CD4-positive, alpha-beta memory T cell (primary cell): Measurements from ENCODE around the gene OR6A2. TPM values are rescaled to one million over a fixed set of nuclear protein-coding genes. Genes with fewer than 3 reads are reported as not detected.

Experiments used
- CTCF ChIA-PET: fragments of 350-600 bp; sonication (Branson Sonifier 250); formaldehyde crosslinking; loops from one replicate; lab custom pipeline; 2021; ENCODE audit warnings: inconsistent platforms; ENCODE audit not compliant: partially characterized antibody; lab: Charles Lee
- POLR2A ChIA-PET: fragments of 350-600 bp; sonication (Branson Sonifier 250); formaldehyde crosslinking; loops from one replicate; lab custom pipeline; 2021; ENCODE audit not compliant: partially characterized antibody; lab: Charles Lee
- DNase-seq, 5 donors: peaks; one replicate each; pipeline versions ENCODE4 v3.0.0 to v3.0.0-alpha.2; 2020 to 2022; ENCODE audit warnings: mixed read lengths in 1 of 5
- H3K27ac ChIP-seq: one replicate; pipeline ENCODE4 v1.7.0; 2013; ENCODE audit warnings: low read depth, low read length
- H3K27me3 ChIP-seq: 2 replicates; pipeline ENCODE4 v1.7.0; 2013; ENCODE audit warnings: mild to moderate bottlenecking, low read length, moderate library complexity; ENCODE audit not compliant: insufficient read depth
- H3K36me3 ChIP-seq: 2 replicates; pipeline ENCODE4 v1.7.0; 2013; ENCODE audit warnings: mild to moderate bottlenecking, low read length, moderate library complexity; ENCODE audit not compliant: insufficient read depth
- H3K4me1 ChIP-seq: 2 replicates; pipeline ENCODE4 v1.7.0; 2013; ENCODE audit warnings: mild to moderate bottlenecking, low read length, moderate library complexity; ENCODE audit not compliant: insufficient read depth
- H3K4me3 ChIP-seq, 2 donors: one replicate each; pipeline ENCODE4 v1.7.0; 2013; ENCODE audit warnings: low read length in 2 of 2, mild to moderate bottlenecking in 1 of 2
- H3K9me3 ChIP-seq, 2 donors: one replicate each; pipeline ENCODE4 v1.7.0; 2013; ENCODE audit warnings: low read length in 2 of 2, control low read depth in 1 of 2; ENCODE audit not compliant: control insufficient read depth in 1 of 2
- H3K27ac Mint-ChIP-seq, 7 donors: one replicate each; pipeline ENCODE4 v1.8.0; 2020 to 2021; ENCODE audit warnings: mixed read lengths in 7 of 7, mild to moderate bottlenecking in 6 of 7, inconsistent platforms in 3 of 7, moderate library complexity in 3 of 7
- H3K27me3 Mint-ChIP-seq, 2 donors: one replicate each; pipeline ENCODE4 v1.8.0; 2020 to 2021; ENCODE audit warnings: mixed read lengths in 2 of 2
- H3K36me3 Mint-ChIP-seq, 2 donors: one replicate each; pipeline ENCODE4 v1.8.0; 2020 to 2021; ENCODE audit warnings: mixed read lengths in 2 of 2, inconsistent platforms in 1 of 2, mild to moderate bottlenecking in 1 of 2
- H3K4me1 Mint-ChIP-seq, 4 donors: one replicate each; pipeline ENCODE4 v1.8.0; 2020 to 2021; ENCODE audit warnings: mixed read lengths in 4 of 4, mild to moderate bottlenecking in 1 of 4
- H3K4me3 Mint-ChIP-seq, 8 donors: one replicate each; pipeline ENCODE4 v1.8.0; 2020 to 2021; ENCODE audit warnings: mixed read lengths in 8 of 8, mild to moderate bottlenecking in 7 of 8, moderate library complexity in 6 of 8, inconsistent platforms in 3 of 8
- H3K9me3 Mint-ChIP-seq, 8 donors: one replicate each; pipeline ENCODE4 v1.8.0; 2020 to 2021; ENCODE audit warnings: mixed read lengths in 8 of 8, mild to moderate bottlenecking in 5 of 8, inconsistent platforms in 3 of 8, moderate library complexity in 1 of 8
- intact Hi-C: fragments of 100-400 bp; cut with micrococcal nuclease; formaldehyde crosslinking; loops from one replicate; pipeline ENCODE4 v1.15.1; 2023
- polyA plus RNA-seq, 2 donors: library from polyadenylated mRNA; unstranded; fragments of 300-500 nt; fragmentation: Illumina TruSeq; gene quantifications; one replicate each; pipeline ENCODE4 v1.2.3, GENCODE V29; 2021
- total RNA-seq, 2 experiments: library from RNA; stranded (reverse); gene quantifications; one replicate each; pipeline ENCODE4 v1.2.3, GENCODE V29; 2021

OR6A2 gene
- total RNA-seq (not detected), polyA plus RNA-seq (not detected)

DNA sequence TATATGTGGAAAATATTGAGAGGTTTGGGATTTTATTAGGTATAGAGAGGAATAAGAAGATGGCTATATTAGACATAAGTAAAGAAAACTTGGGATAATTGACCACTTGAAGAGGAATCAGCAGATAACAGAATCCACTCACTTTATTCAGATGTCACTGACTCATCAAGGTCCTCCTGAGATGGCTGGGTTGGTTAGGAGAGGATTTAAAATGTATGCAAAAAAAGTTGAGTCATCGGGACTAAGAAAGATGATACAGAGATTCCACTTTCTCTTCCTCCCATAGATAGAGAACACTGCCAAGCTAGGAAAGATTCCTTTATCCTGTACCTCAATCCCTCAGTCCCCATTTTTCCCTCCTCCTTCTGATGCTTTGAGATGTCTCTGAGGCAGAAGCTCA, at the start of gene OR6A2:
Gene OR6A2, minus strand, starts transcription at position 288 of the 400 bp plus-strand sequence. CDS start 3,981 bp downstream, outside the sequence.
- intact Hi-C loops: no loop called here
- no peaks in the 10 kb centered on the region for H3K9me3 ChIP-seq
- peaks cover 0 to 7% of the 10 kb centered on the region in 2 donors for H3K36me3 Mint-ChIP-seq
- no peaks in the 10 kb centered on the region for H3K27me3 ChIP-seq
- H3K9me3 Mint-ChIP-seq: peaks cover 5 to 18% (median 13%) of the 10 kb centered on the region in 8 donors
- H3K4me3 Mint-ChIP-seq: no peak within 1 kb of the TSS
- CTCF ChIA-PET: interaction anchor here (2.6 kb wide), 1 partner anchor 13 kb away, joined by 8 read pairs; no protein-coding TSS in a partner anchor
- no peak within 1 kb of the TSS for H3K27ac Mint-ChIP-seq
- H3K4me3 ChIP-seq: no peak within 1 kb of the TSS
- no peak for DNase-seq
- no peaks in the 10 kb centered on the region for H3K36me3 ChIP-seq
- POLR2A ChIA-PET: no interaction called here
- H3K27me3 Mint-ChIP-seq: peaks cover 0 to 3% of the 10 kb centered on the region in 2 donors
- H3K4me1 ChIP-seq: no peaks in the 10 kb centered on the region
- no peaks in the 10 kb centered on the region for H3K4me1 Mint-ChIP-seq
- H3K27ac ChIP-seq: no peak within 1 kb of the TSS

DNA sequence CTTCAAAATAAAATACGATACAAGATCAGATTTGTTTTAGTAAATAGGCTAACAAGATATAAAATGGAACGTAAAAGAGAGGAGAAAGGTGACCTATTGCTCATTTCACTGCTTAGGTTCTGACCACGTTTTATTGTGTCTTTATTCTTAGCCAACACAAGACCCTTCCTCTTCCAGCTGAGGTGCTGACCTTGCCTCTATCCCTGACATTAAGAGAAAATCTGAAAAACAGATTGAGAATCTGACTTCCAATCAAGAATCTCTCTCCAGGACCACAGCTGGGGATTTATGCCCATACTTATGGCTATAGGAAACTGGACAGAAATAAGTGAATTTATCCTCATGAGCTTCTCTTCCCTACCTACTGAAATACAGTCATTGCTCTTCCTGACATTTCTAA, 45.9 kb upstream of the OR6A2 start, which contains the start of gene OR10A5:
Gene OR10A5, plus strand, starts transcription at position 301 of the 400 bp plus-strand sequence. Its CDS starts 0 bp downstream, at position 301.
- intact Hi-C loops: no loop called here
- Histone ChIP-seq H3K9me3 (no peaks in the 10 kb centered on the region), H3K4me1 (no peaks in the 10 kb centered on the region), H3K36me3 (no peaks in the 10 kb centered on the region), H3K27me3 (no peaks in the 10 kb centered on the region), H3K27ac (no peak within 1 kb of the TSS), H3K4me3 (no peak within 1 kb of the TSS)
- H3K27ac Mint-ChIP-seq: no peak within 1 kb of the TSS
- H3K36me3 Mint-ChIP-seq: no peaks in the 10 kb centered on the region
- ChIA-PET POLR2A (no interaction called here), CTCF (no interaction called here)
- no peak within 1 kb of the TSS for H3K4me3 Mint-ChIP-seq
- peaks cover 15 to 20% of the 10 kb centered on the region in 2 donors for H3K27me3 Mint-ChIP-seq
- DNase-seq: no peak
- H3K9me3 Mint-ChIP-seq: peaks cover 0 to 6% (median 0%) of the 10 kb centered on the region in 8 donors
- H3K4me1 Mint-ChIP-seq: no peaks in the 10 kb centered on the region

DNA sequence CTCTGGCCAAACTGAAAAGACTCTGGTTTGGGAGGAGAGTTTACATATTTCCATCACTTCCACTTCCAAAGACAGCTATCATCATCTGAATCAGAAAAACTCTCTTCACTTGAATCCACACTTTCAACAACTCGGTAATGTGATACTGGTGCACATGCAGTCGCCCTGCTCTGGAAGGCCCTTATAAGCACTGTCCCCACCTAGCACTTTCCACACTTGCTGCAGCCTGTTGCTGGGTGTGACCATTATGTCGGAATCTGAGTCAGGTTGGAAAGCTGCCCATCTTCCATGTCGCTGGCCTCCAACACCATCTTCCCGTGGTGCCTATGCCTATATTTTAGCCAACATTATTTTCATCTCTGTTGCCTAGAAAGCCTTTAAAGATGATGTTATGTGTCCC, 44.9 kb upstream of the OR6A2 start:
- no peak for DNase-seq
- Mint-ChIP-seq H3K9me3 (peaks cover 0 to 5% (median 0%) of the 10 kb centered on the region in 8 donors), H3K4me1 (no peaks in the 10 kb centered on the region), H3K36me3 (no peaks in the 10 kb centered on the region), H3K27ac (no peak overlapping the region), H3K4me3 (no peak overlapping the region), H3K27me3 (peaks cover 16 to 18% of the 10 kb centered on the region in 2 donors)
- POLR2A ChIA-PET: no interaction called here
- Histone ChIP-seq H3K9me3 (no peaks in the 10 kb centered on the region), H3K4me3 (no peak overlapping the region), H3K27ac (no peak overlapping the region), H3K36me3 (no peaks in the 10 kb centered on the region), H3K4me1 (no peaks in the 10 kb centered on the region), H3K27me3 (no peaks in the 10 kb centered on the region)
- intact Hi-C loops: no loop called here
- CTCF ChIA-PET: no interaction called here

DNA sequence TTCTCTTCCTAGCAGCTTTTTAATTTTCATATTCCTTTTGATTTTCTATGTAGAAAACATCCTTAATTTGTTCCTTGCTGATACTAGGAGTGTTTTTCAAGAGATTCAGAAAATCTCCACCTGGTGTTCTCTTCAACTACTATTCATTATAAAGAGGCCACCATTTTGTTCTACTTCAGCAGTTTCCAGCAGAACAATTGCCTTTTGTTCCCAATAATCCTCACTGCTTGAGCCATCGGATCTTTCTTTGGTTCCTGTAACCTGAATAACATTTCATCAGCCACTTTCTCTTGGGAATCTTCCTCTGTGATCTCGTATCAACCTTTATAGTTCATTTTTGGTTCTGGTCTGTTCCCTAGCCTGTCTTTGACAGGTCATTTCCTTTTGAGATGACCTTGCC, 44.2 kb upstream of the OR6A2 start:
- no peaks in the 10 kb centered on the region for H3K36me3 Mint-ChIP-seq
- Histone ChIP-seq H3K4me3 (no peak overlapping the region), H3K27ac (no peak overlapping the region), H3K4me1 (no peaks in the 10 kb centered on the region), H3K27me3 (no peaks in the 10 kb centered on the region), H3K9me3 (no peaks in the 10 kb centered on the region), H3K36me3 (no peaks in the 10 kb centered on the region)
- no peak overlapping the region for H3K4me3 Mint-ChIP-seq
- CTCF ChIA-PET: interaction anchor here (1.0 kb wide), 1 partner anchor 9 kb away, joined by 3 read pairs; no protein-coding TSS in a partner anchor
- DNase-seq: no peak
- no peaks in the 10 kb centered on the region for H3K4me1 Mint-ChIP-seq
- intact Hi-C loops: no loop called here
- H3K9me3 Mint-ChIP-seq: peaks cover 0 to 5% (median 0%) of the 10 kb centered on the region in 8 donors
- H3K27me3 Mint-ChIP-seq: peaks cover 16 to 17% of the 10 kb centered on the region in 2 donors
- POLR2A ChIA-PET: no interaction called here
- no peak overlapping the region for H3K27ac Mint-ChIP-seq

DNA sequence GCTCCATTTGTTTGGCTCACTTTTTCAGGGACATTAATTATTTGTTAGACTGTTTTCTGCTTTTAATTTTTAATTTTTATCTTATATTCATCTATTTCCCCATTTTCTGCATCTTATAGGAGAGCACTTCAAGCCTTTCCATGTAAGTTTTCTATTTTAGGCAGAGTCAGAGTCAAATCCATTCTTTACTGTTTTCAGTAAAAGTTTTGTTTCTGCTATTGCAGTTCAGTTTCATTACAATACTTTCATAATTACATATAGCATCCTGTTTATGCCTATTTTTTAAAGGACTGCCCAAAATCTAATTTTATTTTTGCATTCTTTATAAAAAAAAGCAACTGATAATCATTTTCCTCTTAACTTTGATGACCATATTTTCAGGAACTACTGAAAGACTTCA, 42.2 kb upstream of the OR6A2 start:
- H3K27me3 ChIP-seq: no peaks in the 10 kb centered on the region
- no peak overlapping the region for H3K4me3 ChIP-seq
- H3K36me3 ChIP-seq: no peaks in the 10 kb centered on the region
- no peaks in the 10 kb centered on the region for H3K4me1 ChIP-seq
- no peak for DNase-seq
- no peaks in the 10 kb centered on the region for H3K9me3 ChIP-seq
- H3K27ac ChIP-seq: no peak overlapping the region
- Mint-ChIP-seq H3K4me3 (no peak overlapping the region), H3K4me1 (no peaks in the 10 kb centered on the region), H3K27ac (no peak overlapping the region), H3K36me3 (no peaks in the 10 kb centered on the region), H3K27me3 (peaks cover 10 to 11% of the 10 kb centered on the region in 2 donors), H3K9me3 (peaks cover 0 to 5% (median 0%) of the 10 kb centered on the region in 8 donors)
- ChIA-PET POLR2A (no interaction called here), CTCF (no interaction called here)
- intact Hi-C loops: no loop called here

DNA sequence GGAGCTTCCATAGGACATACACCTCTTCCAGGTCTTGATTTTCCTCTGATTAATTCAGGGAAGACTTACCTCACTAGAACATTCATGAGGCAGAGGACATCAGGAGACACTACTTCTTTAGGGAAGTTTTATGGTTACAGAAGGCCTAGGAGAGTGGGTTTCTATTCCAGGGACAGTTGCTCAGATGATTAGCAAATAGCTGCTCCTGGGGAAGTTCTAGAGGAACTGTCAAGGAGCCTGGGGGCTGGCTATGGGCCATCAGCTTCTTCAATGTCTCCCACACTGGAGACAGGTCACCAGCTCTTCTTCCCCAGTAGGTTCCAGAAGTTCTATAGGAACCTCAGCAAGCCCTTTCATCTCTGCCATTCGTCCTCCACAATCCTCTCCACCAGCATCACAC, 34.5 kb upstream of the OR6A2 start:
- Histone ChIP-seq H3K27me3 (no peaks in the 10 kb centered on the region), H3K4me3 (no peak overlapping the region), H3K9me3 (no peaks in the 10 kb centered on the region), H3K4me1 (no peaks in the 10 kb centered on the region), H3K36me3 (no peaks in the 10 kb centered on the region), H3K27ac (no peak overlapping the region)
- Mint-ChIP-seq H3K27me3 (peaks cover 6 to 19% of the 10 kb centered on the region in 2 donors), H3K27ac (no peak overlapping the region), H3K4me3 (no peak overlapping the region), H3K4me1 (no peaks in the 10 kb centered on the region), H3K9me3 (no peaks in the 10 kb centered on the region), H3K36me3 (no peaks in the 10 kb centered on the region)
- intact Hi-C loops: no loop called here
- ChIA-PET POLR2A (no interaction called here), CTCF (interaction anchor here (1.1 kb wide), 1 partner anchor 9 kb away, joined by 3 read pairs; no protein-coding TSS in a partner anchor)
- DNase-seq: no peak

DNA sequence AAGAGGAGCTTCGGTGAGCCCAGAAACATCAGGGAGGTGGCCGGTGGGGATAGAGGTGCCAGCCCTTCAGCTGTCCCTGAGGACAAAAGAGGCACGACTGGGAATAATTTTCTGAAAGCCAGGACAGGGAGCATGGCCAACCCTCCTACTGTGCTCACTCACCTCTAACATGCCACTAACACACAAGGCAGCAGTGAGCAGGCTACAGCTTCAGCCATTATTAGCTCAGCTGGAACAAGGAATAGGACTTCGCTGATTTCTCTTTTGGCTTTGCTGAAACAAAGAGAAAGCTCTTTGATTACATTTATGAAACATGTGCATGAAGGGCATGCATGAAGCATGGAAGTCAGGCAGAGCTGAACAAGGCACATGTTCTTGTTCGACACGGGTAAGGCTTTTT, 33.9 kb upstream of the OR6A2 start:
- no peak overlapping the region for H3K27ac Mint-ChIP-seq
- intact Hi-C loops: no loop called here
- no peaks in the 10 kb centered on the region for H3K4me1 Mint-ChIP-seq

More for the DNA sequence above, 33.9 kb upstream of the OR6A2 start:
- CTCF ChIA-PET: no interaction called here
- H3K27ac ChIP-seq: no peak overlapping the region
- no peaks in the 10 kb centered on the region for H3K36me3 ChIP-seq
- DNase-seq: no peak
- H3K27me3 Mint-ChIP-seq: peaks cover 6 to 20% of the 10 kb centered on the region in 2 donors
- no peak overlapping the region for H3K4me3 Mint-ChIP-seq
- H3K36me3 Mint-ChIP-seq: no peaks in the 10 kb centered on the region
- H3K4me1 ChIP-seq: no peaks in the 10 kb centered on the region
- POLR2A ChIA-PET: no interaction called here
- H3K9me3 ChIP-seq: no peaks in the 10 kb centered on the region
- no peaks in the 10 kb centered on the region for H3K27me3 ChIP-seq
- no peaks in the 10 kb centered on the region for H3K9me3 Mint-ChIP-seq
- H3K4me3 ChIP-seq: no peak overlapping the region
